GM10248 (cell line): ENCODE results near the gene PPP1R11.
A peak's percentile ranks its signal among the peaks of the same experiment; 100 is the strongest.

Experiments used
- CTCF ChIA-PET: fragments of 300-600 bp; sonication (Branson Sonifier 250); formaldehyde crosslinking; extraction: SDS; loops from one replicate; lab custom pipeline; 2021; ENCODE audit warnings: antibody characterized with exemption; lab: Yijun Ruan, JAX
- POLR2A ChIA-PET: fragments of 350-650 bp; sonication (Branson Sonifier 250); formaldehyde crosslinking; extraction: SDS; loops from one replicate; lab custom pipeline; 2020; ENCODE audit warnings: antibody characterized with exemption; lab: Yijun Ruan, JAX
- DNase-seq: peaks from one replicate; pipeline ENCODE4 v3.0.0; 2012; ENCODE audit errors: extremely low spot score
- CTCF ChIP-seq: IDR thresholded peaks from 2 replicates; pipeline ENCODE4 v1.5.1; 2012; ENCODE audit warnings: mild to moderate bottlenecking, low read depth; ENCODE audit errors: extremely low read depth, missing control alignments, control extremely low read depth

PPP1R11 gene

DNA sequence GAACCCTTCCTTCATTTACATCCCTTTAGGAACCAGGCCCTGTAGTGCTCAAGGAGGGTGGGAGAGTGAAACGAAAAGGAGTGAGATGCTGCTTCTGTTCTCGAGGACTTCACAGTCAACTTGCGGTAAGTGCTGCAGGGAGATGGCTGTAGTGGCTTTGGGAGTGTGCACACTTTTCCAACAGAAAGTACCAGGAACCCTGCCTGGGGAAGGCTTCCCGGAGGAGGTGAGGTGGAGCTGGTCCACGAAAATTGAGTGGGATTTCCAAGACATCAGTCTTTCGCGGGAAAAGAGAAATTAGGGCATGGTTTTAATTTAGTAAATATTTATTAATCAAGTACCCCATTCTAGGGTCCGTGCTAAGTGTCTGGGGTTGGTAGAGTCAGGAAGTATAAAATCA, 33.2 kb downstream of the PPP1R11 start:
- DNase-seq = no peak
- no peak for TF ChIP-seq CTCF
- POLR2A ChIA-PET = no interaction called here
- CTCF ChIA-PET = interaction anchor here (4.4 kb wide), 1 partner anchor 31 kb away, joined by 19 read pairs; no protein-coding TSS in a partner anchor

GRCh38 chr6:30100585-30101443, 33.8 kb downstream of the PPP1R11 start:
- CTCF ChIA-PET = interaction anchor here (0.9 to 8.6 kb wide), 11 partner anchors 10 to 451 kb away, joined by 3 to 313 read pairs (median 5); partner anchors contain the start of genes TRIM31 and TRIM40
- no peak for TF ChIP-seq CTCF

GRCh38 chr6:30101444-30102413, 34.7 kb downstream of the PPP1R11 start:
- CTCF ChIA-PET = interaction anchor here (0.6 to 8.6 kb wide), 23 partner anchors 10 to 452 kb away, joined by 3 to 313 read pairs (median 3); partner anchors contain the start of genes PPP1R11, TRIM31 and TRIM40
- TF ChIP-seq CTCF = peak; percentile 16
- peak; percentile 85 for DNase-seq
- POLR2A ChIA-PET = interaction anchor here (0.5 to 1.6 kb wide), 2 partner anchors 29 to 555 kb away, joined by 3 read pairs; no protein-coding TSS in a partner anchor

More at GRCh38 chr6:30100585-30101443, 33.8 kb downstream of the PPP1R11 start:
- POLR2A ChIA-PET = interaction anchor here (1.6 kb wide), 1 partner anchor 30 kb away, joined by 3 read pairs; no protein-coding TSS in a partner anchor
- DNase-seq = peak; percentile 33

DNA sequence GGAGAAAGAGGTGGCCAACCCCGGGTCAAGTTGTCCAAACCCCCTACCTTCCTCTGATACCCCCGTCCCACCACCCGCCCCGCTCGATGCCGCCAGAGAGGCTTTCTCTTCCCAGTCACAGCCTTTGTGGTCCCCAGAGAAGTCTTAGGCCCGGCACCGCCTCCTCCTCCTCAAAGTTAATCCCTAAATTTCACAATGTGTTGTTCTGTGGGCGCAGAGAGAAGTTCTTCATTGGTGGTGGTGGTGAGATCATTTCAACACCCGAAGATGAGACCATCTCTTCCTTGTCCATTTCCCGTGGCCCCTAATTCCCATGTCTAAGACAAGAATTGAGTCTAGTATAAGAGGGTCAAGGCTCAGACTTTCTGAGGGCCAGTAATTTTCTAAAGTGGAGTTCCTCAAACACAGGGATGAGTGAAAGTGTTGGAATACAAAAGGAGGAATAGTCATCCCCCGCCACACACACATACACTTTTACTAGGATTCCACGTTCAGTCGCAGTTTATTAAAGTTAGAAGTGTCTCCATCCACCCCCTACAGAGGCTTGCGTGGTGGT, 35.5 kb downstream of the PPP1R11 start:
- DNase-seq = no peak
- ChIA-PET POLR2A (interaction anchor here (0.5 to 1.6 kb wide), 2 partner anchors 29 to 554 kb away, joined by 3 read pairs; no protein-coding TSS in a partner anchor), CTCF (interaction anchor here (0.6 to 8.6 kb wide), 39 partner anchors 10 to 350 kb away, joined by 3 to 313 read pairs (median 4); partner anchors contain the start of genes PPP1R11, TRIM31 and TRIM40)

More for the DNA sequence above, 35.5 kb downstream of the PPP1R11 start:
- TF ChIP-seq CTCF = no peak
